H9 (cell line): ENCODE results near the gene UBXN11. TPM values are rescaled to one million over a fixed set of nuclear protein-coding genes. Genes with fewer than 3 reads are reported as not detected.

Experiments
- DNase-seq: peaks from one replicate; pipeline ENCODE4 v3.0.0-alpha.2; 2017
- H2AFZ ChIP-seq: one replicate; pipeline ENCODE4 v1.6.1; 2013; ENCODE audit warnings: mild to moderate bottlenecking, low read length, control low read depth, moderate library complexity
- H2AK5ac ChIP-seq: 2 replicates; pipeline ENCODE4 v1.6.1; 2013; ENCODE audit warnings: low read length, control low read depth, mixed read lengths; ENCODE audit not compliant: insufficient read length
- H2BK120ac ChIP-seq: one replicate; pipeline ENCODE4 v1.6.1; 2013; ENCODE audit warnings: low read depth, mild to moderate bottlenecking, low read length, control low read depth, inconsistent platforms; ENCODE audit not compliant: poor library complexity, severe bottlenecking
- H2BK12ac ChIP-seq: 2 replicates; pipeline ENCODE4 v1.6.1; 2013; ENCODE audit warnings: low read length, control low read depth, mixed read lengths, low read depth; ENCODE audit not compliant: insufficient read length
- H2BK15ac ChIP-seq: 2 replicates; pipeline ENCODE4 v1.6.1; 2013; ENCODE audit warnings: low read depth, low read length, control low read depth
- H2BK20ac ChIP-seq: one replicate; pipeline ENCODE4 v1.6.1; 2013; ENCODE audit warnings: low read depth, mild to moderate bottlenecking, low read length, control low read depth, inconsistent platforms; ENCODE audit not compliant: poor library complexity, severe bottlenecking
- H2BK5ac ChIP-seq: 2 replicates; pipeline ENCODE4 v1.6.1; 2013; ENCODE audit warnings: low read length, control low read depth, mixed read lengths; ENCODE audit not compliant: insufficient read length
- H3K14ac ChIP-seq: 2 replicates; pipeline ENCODE4 v1.6.1; 2013; ENCODE audit warnings: low read length, control low read depth; ENCODE audit not compliant: insufficient read depth
- H3K18ac ChIP-seq: 2 replicates; pipeline ENCODE4 v1.6.1; 2013; ENCODE audit warnings: low read depth, mild to moderate bottlenecking, mixed read lengths, low read length, control low read depth; ENCODE audit not compliant: insufficient read length
- H3K23ac ChIP-seq: 2 replicates; pipeline ENCODE4 v1.6.1; 2013; ENCODE audit warnings: low read length, control low read depth, mixed read lengths, low read depth; ENCODE audit not compliant: insufficient read length
- H3K23me2 ChIP-seq: 2 replicates; pipeline ENCODE4 v1.6.1; 2013; ENCODE audit warnings: low read depth, mild to moderate bottlenecking, mixed read lengths, low read length, control low read depth; ENCODE audit not compliant: insufficient read length, poor library complexity, severe bottlenecking
- H3K27ac ChIP-seq: 2 replicates; pipeline ENCODE4 v1.5.1; 2013; ENCODE audit warnings: low read length, control low read depth, mixed read lengths, low read depth; ENCODE audit not compliant: insufficient read length
- H3K27me3 ChIP-seq: 2 replicates; pipeline ENCODE4 v1.6.1; 2013; ENCODE audit warnings: low read length, control low read depth, inconsistent platforms; ENCODE audit not compliant: insufficient read depth
- H3K4ac ChIP-seq: 2 replicates; pipeline ENCODE4 v1.6.1; 2013; ENCODE audit warnings: low read depth, mild to moderate bottlenecking, control low read depth, inconsistent platforms, low read length, moderate library complexity
- H3K4me1 ChIP-seq: 2 replicates; pipeline ENCODE4 v1.6.1; 2013; ENCODE audit warnings: low read length, control low read depth, inconsistent platforms; ENCODE audit not compliant: insufficient read depth
- H3K4me2 ChIP-seq: 2 replicates; pipeline ENCODE4 v1.6.1; 2013; ENCODE audit warnings: low read length, control low read depth, mixed read lengths; ENCODE audit not compliant: insufficient read length, insufficient read depth
- H3K56ac ChIP-seq: 2 replicates; pipeline ENCODE4 v1.6.1; 2013; ENCODE audit warnings: low read depth, mild to moderate bottlenecking, mixed read lengths, low read length, control low read depth; ENCODE audit not compliant: insufficient read length
- H3K79me1 ChIP-seq: 2 replicates; pipeline ENCODE4 v1.6.1; 2013; ENCODE audit warnings: low read depth, mild to moderate bottlenecking, moderate library complexity, low read length, control low read depth, inconsistent platforms; ENCODE audit not compliant: insufficient read depth, poor library complexity, severe bottlenecking
- H3K79me2 ChIP-seq: 2 replicates; pipeline ENCODE4 v1.6.1; 2013; ENCODE audit warnings: low read length, control low read depth, inconsistent platforms; ENCODE audit not compliant: insufficient read depth
- H3K9ac ChIP-seq: 2 replicates; pipeline ENCODE4 v1.6.1; 2013; ENCODE audit warnings: low read length, control low read depth, mixed read lengths; ENCODE audit not compliant: insufficient read length; ENCODE audit errors: extremely low read depth
- H3K9me3 ChIP-seq: one replicate; pipeline ENCODE4 v1.6.1; 2013; ENCODE audit warnings: low read depth, low read length, inconsistent platforms; ENCODE audit not compliant: control insufficient read depth
- H3T11ph ChIP-seq: one replicate; pipeline ENCODE4 v1.6.1; 2013; ENCODE audit warnings: mild to moderate bottlenecking, low read length, control low read depth, inconsistent platforms
- H4K20me1 ChIP-seq: one replicate; pipeline ENCODE4 v1.6.1; 2013; ENCODE audit not compliant: control insufficient read depth, insufficient read length, insufficient read depth
- H4K5ac ChIP-seq: 2 replicates; pipeline ENCODE4 v1.6.1; 2013; ENCODE audit warnings: low read depth, mild to moderate bottlenecking, mixed read lengths, low read length, control low read depth; ENCODE audit not compliant: insufficient read length
- H4K8ac ChIP-seq: replicated peaks from 2 replicates; pipeline ENCODE4 v1.6.1; 2013; ENCODE audit warnings: low read length, control low read depth, mixed read lengths, low read depth; ENCODE audit not compliant: insufficient read length
- H4K91ac ChIP-seq: 2 replicates; pipeline ENCODE4 v1.6.1; 2013; ENCODE audit warnings: low read depth, mild to moderate bottlenecking, moderate library complexity, mixed read lengths, low read length, control low read depth; ENCODE audit not compliant: insufficient read length
- H3K27ac Mint-ChIP-seq, 3 experiments: 2 replicates in 2 of 3; 3 replicates in 1 of 3; pipeline ENCODE4 v1.8.0; 2020 to 2021; ENCODE audit warnings: mixed read lengths in 3 of 3, mild to moderate bottlenecking in 1 of 3, moderate library complexity in 1 of 3
- H3K27me3 Mint-ChIP-seq: 2 replicates; pipeline ENCODE4 v1.8.0; 2021; ENCODE audit warnings: low read depth, mild to moderate bottlenecking, moderate library complexity, mixed read lengths
- H3K36me3 Mint-ChIP-seq, 3 experiments: 2 replicates in 2 of 3; 3 replicates in 1 of 3; pipeline ENCODE4 v1.8.0; 2020 to 2021; ENCODE audit warnings: low read depth in 3 of 3, mixed read lengths in 3 of 3; ENCODE audit not compliant: insufficient read depth in 1 of 3
- H3K4me1 Mint-ChIP-seq, 2 experiments: 2 replicates each; pipeline ENCODE4 v1.8.0; 2020; ENCODE audit warnings: mixed read lengths in 2 of 2
- H3K4me3 Mint-ChIP-seq, 2 experiments: 2 replicates in 1 of 2; 3 replicates in 1 of 2; pipeline ENCODE4 v1.8.0; 2020 to 2021; ENCODE audit warnings: mild to moderate bottlenecking in 2 of 2, mixed read lengths in 2 of 2, moderate library complexity in 1 of 2
- H3K9me3 Mint-ChIP-seq, 2 experiments: 2 replicates in 1 of 2; 3 replicates in 1 of 2; pipeline ENCODE4 v1.8.0; 2020; ENCODE audit warnings: mild to moderate bottlenecking in 2 of 2, mixed read lengths in 2 of 2, moderate library complexity in 1 of 2
- WGBS: extraction: QIAGEN DNeasy Blood & Tissue Kit; methylation state at CpG from one replicate; pipeline ENCODE4 v1.1.7; 2013; ENCODE audit warnings: missing lambda C conversion rate, low lambda C conversion rate, mixed read lengths; ENCODE audit not compliant: insufficient read length; ENCODE audit errors: extremely low coverage; 5-methylcytosine and 5-hydroxymethylcytosine counted together
- total RNA-seq: library from RNA; stranded (reverse); gene quantifications from 2 replicates; pipeline ENCODE4 v1.2.1, GENCODE V29; 2021
- TF ChIP-seq, protein P1 (sequence below): fragments of 200-600 bp; sonication (generic); conservative IDR thresholded peaks from 3 replicates; pipeline ENCODE4 v1.8.0; 2021; ENCODE audit warnings: antibody characterized with exemption, mild to moderate bottlenecking

The UBXN11 gene
- total RNA-seq, 1 experiment from 2014 or later: 13.7 TPM

DNA sequence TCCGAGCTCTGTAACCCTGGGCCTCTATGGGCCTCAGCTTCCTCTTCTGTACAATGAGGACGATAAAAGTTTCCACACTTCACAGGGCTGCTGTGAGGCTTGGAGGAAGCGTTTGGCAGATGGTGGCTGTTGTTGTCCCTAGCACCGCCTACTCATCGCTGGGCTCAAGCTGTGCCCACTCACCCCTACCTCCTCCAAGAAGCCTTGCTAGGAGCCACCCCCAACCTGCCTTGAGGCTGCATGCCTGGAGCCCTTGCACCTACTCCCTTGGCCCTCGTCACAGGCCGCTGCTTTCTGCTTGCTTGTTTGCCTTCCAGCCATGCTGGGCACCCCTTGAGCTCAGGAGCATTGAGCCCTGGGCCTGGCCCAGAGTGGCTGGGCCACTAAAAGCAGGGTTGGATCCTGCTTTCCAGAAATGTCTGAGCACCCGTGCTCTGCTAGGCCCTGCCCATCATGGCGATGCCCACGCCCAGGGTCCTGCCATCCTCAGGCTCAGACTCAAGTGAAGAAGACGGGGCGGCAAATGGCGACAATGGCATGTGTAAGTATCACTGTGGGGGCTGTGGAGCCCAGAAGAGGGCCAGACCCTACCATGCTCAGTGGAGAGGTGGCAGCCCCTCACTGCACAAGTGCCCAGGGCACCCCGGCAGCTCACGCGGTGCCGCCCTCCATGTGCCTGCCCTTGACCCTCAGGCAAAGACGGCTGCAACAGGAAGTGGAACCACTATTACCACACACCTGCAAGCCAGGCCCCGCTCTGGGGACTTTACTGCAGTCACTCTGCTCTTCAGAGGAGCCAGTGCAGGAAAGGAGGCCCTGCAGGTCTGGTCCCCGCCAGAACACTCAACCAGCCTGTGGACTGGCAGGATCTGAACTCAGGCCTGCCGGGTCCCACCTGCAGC lies 17.0 kb downstream of the UBXN11 start:
- Histone ChIP-seq H3K23ac (no peak overlapping the region), H3K79me1 (no peaks in the 10 kb centered on the region), H3K27ac (no peak overlapping the region), H3K14ac (no peak overlapping the region), H3K56ac (no peak overlapping the region), H3T11ph (no peak overlapping the region), H3K4ac (no peak overlapping the region), H3K4me1 (peaks cover 3% of the 10 kb centered on the region; the same call in 1 of the 2 replicates), H2BK120ac (no peak overlapping the region), H2AK5ac (no peak overlapping the region), H2BK5ac (no peak overlapping the region), H2BK20ac (no peak overlapping the region), H4K91ac (no peak overlapping the region), H2BK15ac (no peak overlapping the region), H4K8ac (no peak overlapping the region), H3K18ac (no peak overlapping the region), H2AFZ (no peak overlapping the region), H3K23me2 (no peaks in the 10 kb centered on the region), H4K20me1 (no peaks in the 10 kb centered on the region), H3K9me3 (no peaks in the 10 kb centered on the region), H3K79me2 (no peaks in the 10 kb centered on the region), H4K5ac (no peak overlapping the region), H2BK12ac (no peak overlapping the region), H3K9ac (no peak overlapping the region), H3K27me3 (no peaks in the 10 kb centered on the region), H3K4me2 (no peak overlapping the region)
- WGBS: no CpG with 5 or more reads among the region's 21 CpGs
- peaks cover 30 to 44% of the 10 kb centered on the region in 2 experiments for H3K4me1 Mint-ChIP-seq
- no peaks in the 10 kb centered on the region; a peak in 1 of 5 replicates for H3K9me3 Mint-ChIP-seq
- H3K27me3 Mint-ChIP-seq: no peaks in the 10 kb centered on the region
- TF ChIP-seq, protein P1, sequence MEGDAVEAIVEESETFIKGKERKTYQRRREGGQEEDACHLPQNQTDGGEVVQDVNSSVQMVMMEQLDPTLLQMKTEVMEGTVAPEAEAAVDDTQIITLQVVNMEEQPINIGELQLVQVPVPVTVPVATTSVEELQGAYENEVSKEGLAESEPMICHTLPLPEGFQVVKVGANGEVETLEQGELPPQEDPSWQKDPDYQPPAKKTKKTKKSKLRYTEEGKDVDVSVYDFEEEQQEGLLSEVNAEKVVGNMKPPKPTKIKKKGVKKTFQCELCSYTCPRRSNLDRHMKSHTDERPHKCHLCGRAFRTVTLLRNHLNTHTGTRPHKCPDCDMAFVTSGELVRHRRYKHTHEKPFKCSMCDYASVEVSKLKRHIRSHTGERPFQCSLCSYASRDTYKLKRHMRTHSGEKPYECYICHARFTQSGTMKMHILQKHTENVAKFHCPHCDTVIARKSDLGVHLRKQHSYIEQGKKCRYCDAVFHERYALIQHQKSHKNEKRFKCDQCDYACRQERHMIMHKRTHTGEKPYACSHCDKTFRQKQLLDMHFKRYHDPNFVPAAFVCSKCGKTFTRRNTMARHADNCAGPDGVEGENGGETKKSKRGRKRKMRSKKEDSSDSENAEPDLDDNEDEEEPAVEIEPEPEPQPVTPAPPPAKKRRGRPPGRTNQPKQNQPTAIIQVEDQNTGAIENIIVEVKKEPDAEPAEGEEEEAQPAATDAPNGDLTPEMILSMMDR: no peak
- no peak for DNase-seq
- H3K36me3 Mint-ChIP-seq: peaks cover 0 to 6% (median 0%) of the 10 kb centered on the region in 3 experiments; a peak in 1 of 7 replicates
- H3K27ac Mint-ChIP-seq: peak overlapping the region in 2 of 3 experiments; percentile 48 to 64; a peak in 3 of 7 replicates
- H3K4me3 Mint-ChIP-seq: no peak overlapping the region; a peak in 1 of 5 replicates
